Measurements from ENCODE around the gene LDB2. TPM values are rescaled to one million over a fixed set of nuclear protein-coding genes. Genes with fewer than 3 reads are reported as not detected.

The LDB2 gene
- total RNA-seq, 4 donors from 2014 or later: 26.4 to 62.7 (median 40.7) TPM

- TF ChIP-seq CTCF (IDR thresholded peaks at IDR 0.05) (no peak), POLR2A (IDR thresholded peaks at IDR 0.05) (no peak), EP300 (IDR thresholded peaks at IDR 0.05) (no peak)
- H3K27ac ChIP-seq: no peak overlapping the region
- H3K4me1 ChIP-seq: no peaks in the 10 kb centered on the region
- H3K9me3 ChIP-seq: no peaks in the 10 kb centered on the region
- no peaks in the 10 kb centered on the region for H3K36me3 ChIP-seq
- no peak overlapping the region for H3K4me3 ChIP-seq
- 71 to 72% methylated on average over 5 of the region's 5 CpGs for WGBS, 2 donors
- no peaks in the 10 kb centered on the region for H3K27me3 ChIP-seq
- no peak for DNase-seq (ENCODE audit: low spot score in 2 of 2)
Measured at GRCh38 chr4:16775411-16776154, 122.9 kb downstream of the LDB2 start.

GRCh38 chr4:16772366-16772850 is 126.0 kb downstream of the LDB2 start:
- WGBS, 2 donors: 25 to 32% methylated on average over 2 of the region's 2 CpGs
- DNase-seq (ENCODE audit: low spot score in 2 of 2): no peak
- H3K9me3 ChIP-seq: no peaks in the 10 kb centered on the region
- no peaks in the 10 kb centered on the region for H3K27me3 ChIP-seq
- no peak for TF ChIP-seq CTCF (IDR thresholded peaks at IDR 0.05)
- TF ChIP-seq POLR2A (IDR thresholded peaks at IDR 0.05): no peak
- no peak for TF ChIP-seq EP300 (IDR thresholded peaks at IDR 0.05)
- no peak overlapping the region for H3K4me3 ChIP-seq
- H3K4me1 ChIP-seq: no peaks in the 10 kb centered on the region
- no peak overlapping the region for H3K27ac ChIP-seq
- no peaks in the 10 kb centered on the region for H3K36me3 ChIP-seq

- Histone ChIP-seq H3K4me1 (no peaks in the 10 kb centered on the region), H3K4me3 (no peak overlapping the region), H3K27me3 (no peaks in the 10 kb centered on the region), H3K9me3 (no peaks in the 10 kb centered on the region), H3K27ac (no peak overlapping the region), H3K36me3 (no peaks in the 10 kb centered on the region)
- no peak for DNase-seq (ENCODE audit: low spot score in 2 of 2)
- TF ChIP-seq POLR2A (IDR thresholded peaks at IDR 0.05) (no peak), EP300 (IDR thresholded peaks at IDR 0.05) (no peak), CTCF (IDR thresholded peaks at IDR 0.05) (no peak)
- WGBS, 2 donors: 69 to 77% methylated on average over 6 of the region's 6 CpGs
Measured at GRCh38 chr4:16770710-16771285, 127.6 kb downstream of the LDB2 start.

GRCh38 chr4:16767861-16768260 is 130.6 kb downstream of the LDB2 start:
- no peak for TF ChIP-seq CTCF (IDR thresholded peaks at IDR 0.05)
- TF ChIP-seq POLR2A (IDR thresholded peaks at IDR 0.05): no peak
- TF ChIP-seq EP300 (IDR thresholded peaks at IDR 0.05): no peak
- no peaks in the 10 kb centered on the region for H3K4me1 ChIP-seq
- no peaks in the 10 kb centered on the region for H3K36me3 ChIP-seq
- no peak overlapping the region for H3K27ac ChIP-seq
- no peak for DNase-seq (ENCODE audit: low spot score in 2 of 2)
- H3K4me3 ChIP-seq: no peak overlapping the region
- H3K9me3 ChIP-seq: no peaks in the 10 kb centered on the region
- 93% methylated on average over 3 of the region's 3 CpGs for WGBS, 2 donors
- no peaks in the 10 kb centered on the region for H3K27me3 ChIP-seq

GRCh38 chr4:16767251-16767650 is 131.2 kb downstream of the LDB2 start:
- no peak overlapping the region for H3K27ac ChIP-seq
- 87 to 92% methylated on average over 5 of the region's 5 CpGs for WGBS, 2 donors
- DNase-seq (ENCODE audit: low spot score in 2 of 2): no peak
- no peaks in the 10 kb centered on the region for H3K9me3 ChIP-seq
- H3K36me3 ChIP-seq: no peaks in the 10 kb centered on the region
- TF ChIP-seq POLR2A (IDR thresholded peaks at IDR 0.05) (no peak), EP300 (IDR thresholded peaks at IDR 0.05) (no peak), CTCF (IDR thresholded peaks at IDR 0.05) (no peak)
- H3K4me1 ChIP-seq: no peaks in the 10 kb centered on the region
- H3K4me3 ChIP-seq: no peak overlapping the region
- H3K27me3 ChIP-seq: no peaks in the 10 kb centered on the region

All from tibial nerve (tissue), 4 donors.